Natural killer cell treated with Interleukin-12 subunit alpha and Interleukin-12 subunit beta and Interleukin-15 and Interleukin-18, amount 100 ng/mL, for 72 hours (primary cell): ENCODE results near the gene HMSD. TPM values are rescaled to one million over a fixed set of nuclear protein-coding genes. Genes with fewer than 3 reads are reported as not detected.
A peak's percentile ranks its signal among the peaks of the same experiment; 100 is the strongest.
"Not testable (repeated sequence)": the region's sequence is repeated elsewhere in the genome, so short reads cannot be mapped to it uniquely, and the experiment has no call there.

Experiments used
- ATAC-seq, 2 donors: fragments of 150-1000 bp; cut with Tn5 transposase in 1 of 2; sonication (Bioruptor Pico), chemical (Tn5 transposase) in 1 of 2; 2 replicates each; pipeline ENCODE4 v1.10.0; 2021
- DNase-seq: peaks from one replicate; pipeline ENCODE4 v3.0.0; 2022; ENCODE audit warnings: low spot score
- H3K27ac Mint-ChIP-seq, 2 donors: 1 replicate in 1 of 2; 2 replicates in 1 of 2; pipeline ENCODE4 v1.8.0; 2022; ENCODE audit warnings: mixed read lengths in 2 of 2, mild to moderate bottlenecking in 1 of 2, moderate library complexity in 1 of 2
- H3K27me3 Mint-ChIP-seq, 2 donors: 1 replicate in 1 of 2; 2 replicates in 1 of 2; pipeline ENCODE4 v1.8.0; 2022; ENCODE audit warnings: mixed read lengths in 2 of 2
- H3K36me3 Mint-ChIP-seq: one replicate; pipeline ENCODE4 v1.8.0; 2022; ENCODE audit warnings: mixed read lengths
- H3K4me1 Mint-ChIP-seq, 2 donors: 1 replicate in 1 of 2; 2 replicates in 1 of 2; pipeline ENCODE4 v1.8.0; 2022; ENCODE audit warnings: low read depth in 2 of 2, mixed read lengths in 2 of 2, mild to moderate bottlenecking in 1 of 2
- H3K4me3 Mint-ChIP-seq: one replicate; pipeline ENCODE4 v1.8.0; 2022; ENCODE audit warnings: mixed read lengths
- H3K9me3 Mint-ChIP-seq: 2 replicates; pipeline ENCODE4 v1.8.0; 2022; ENCODE audit warnings: mixed read lengths
- total RNA-seq, 2 donors: library from RNA; stranded (reverse); gene quantifications; one replicate each; pipeline ENCODE4 v1.2.3, GENCODE V29; 2022

HMSD gene
- total RNA-seq, 2 donors from 2014 or later, result 10.3 to 55.4 TPM

- Mint-ChIP-seq H3K27me3 (peaks cover 7 to 14% of the 10 kb centered on the region in 2 donors), H3K27ac (peak overlapping the region in 1 of 2 donors; percentile 10), H3K36me3 (no peaks in the 10 kb centered on the region), H3K4me1 (peaks cover 0 to 7% of the 10 kb centered on the region in 2 donors), H3K9me3 (no peaks in the 10 kb centered on the region), H3K4me3 (no peak overlapping the region)
- ATAC-seq (no peak), DNase-seq (no peak)
Observed at GRCh38 chr18:63930773-63931354, 18.2 kb upstream of the HMSD start.

- Mint-ChIP-seq H3K27me3 (peaks cover 2 to 4% of the 10 kb centered on the region in 2 donors), H3K27ac (peak overlapping the region in 1 of 2 donors; percentile 50), H3K36me3 (no peaks in the 10 kb centered on the region), H3K4me3 (peak overlapping the region; percentile 73), H3K4me1 (peaks cover 0 to 4% of the 10 kb centered on the region in 2 donors), H3K9me3 (no peaks in the 10 kb centered on the region)
- peak; percentile 94 to 97 for ATAC-seq
- peak; percentile 82 for DNase-seq
Observed at GRCh38 chr18:63936156-63936931, 12.8 kb upstream of the HMSD start.

GRCh38 chr18:63936932-63937393 is 12.1 kb upstream of the HMSD start:
- Mint-ChIP-seq H3K36me3 (no peaks in the 10 kb centered on the region), H3K27ac (no peak overlapping the region), H3K27me3 (peaks cover 4 to 9% of the 10 kb centered on the region in 2 donors), H3K4me1 (peaks cover 0 to 4% of the 10 kb centered on the region in 2 donors), H3K4me3 (no peak overlapping the region), H3K9me3 (no peaks in the 10 kb centered on the region)
- ATAC-seq (no peak), DNase-seq (no peak)

GRCh38 chr18:63940008-63940407 is 9.1 kb upstream of the HMSD start:
- Mint-ChIP-seq H3K36me3 (peaks cover 5% of the 10 kb centered on the region), H3K4me3 (no peak overlapping the region), H3K27ac (no peak overlapping the region), H3K27me3 (peaks cover 27 to 28% of the 10 kb centered on the region in 2 donors), H3K9me3 (no peaks in the 10 kb centered on the region), H3K4me1 (peaks cover 0 to 4% of the 10 kb centered on the region in 2 donors)
- no peak for DNase-seq
- no peak for ATAC-seq

GRCh38 chr18:63940543-63941050 is 8.5 kb upstream of the HMSD start:
- not testable (repeated sequence) for H3K9me3 Mint-ChIP-seq, H3K4me1 Mint-ChIP-seq, H3K27ac Mint-ChIP-seq

GRCh38 chr18:63947051-63947790 is 1.9 kb upstream of the HMSD start:
- Mint-ChIP-seq H3K4me3 (peak overlapping the region; percentile 47), H3K9me3 (peaks cover 4% of the 10 kb centered on the region), H3K27ac (peak overlapping the region in 1 of 2 donors; percentile 44), H3K36me3 (peaks cover 12% of the 10 kb centered on the region), H3K27me3 (peaks cover 24 to 33% of the 10 kb centered on the region in 2 donors), H3K4me1 (peaks cover 27 to 32% of the 10 kb centered on the region in 2 donors)
- no peak for DNase-seq
- ATAC-seq, result no peak

More at GRCh38 chr18:63940543-63941050, 8.5 kb upstream of the HMSD start:
- not testable (repeated sequence) for H3K36me3 Mint-ChIP-seq, ATAC-seq, H3K4me3 Mint-ChIP-seq, DNase-seq
- H3K27me3 Mint-ChIP-seq, result peaks cover 27% of the 10 kb centered on the region in 2 donors

GRCh38 chr18:63951302-63951705 is 2.2 kb downstream of the HMSD start:
- Mint-ChIP-seq H3K27ac (peak overlapping the region; percentile 50 to 54), H3K9me3 (peaks cover 4% of the 10 kb centered on the region), H3K4me3 (peak overlapping the region; percentile 72), H3K4me1 (peaks cover 32 to 35% of the 10 kb centered on the region in 2 donors), H3K36me3 (peaks cover 7% of the 10 kb centered on the region), H3K27me3 (peaks cover 8 to 28% of the 10 kb centered on the region in 2 donors)
- peak; percentile 66 to 69 for ATAC-seq
- DNase-seq, result no peak

GRCh38 chr18:63953811-63954210 is 4.7 kb downstream of the HMSD start:
- no peak overlapping the region for H3K4me3 Mint-ChIP-seq
- H3K27me3 Mint-ChIP-seq, result peaks cover 17 to 28% of the 10 kb centered on the region in 2 donors
- no peak for DNase-seq
- H3K9me3 Mint-ChIP-seq, result peaks cover 4% of the 10 kb centered on the region
- H3K27ac Mint-ChIP-seq, result no peak overlapping the region
- peaks cover 7% of the 10 kb centered on the region for H3K36me3 Mint-ChIP-seq
- peaks cover 21 to 32% of the 10 kb centered on the region in 2 donors for H3K4me1 Mint-ChIP-seq
- ATAC-seq, result no peak

GRCh38 chr18:63956755-63957154 is 7.7 kb downstream of the HMSD start:
- peaks cover under 1% of the 10 kb centered on the region for H3K36me3 Mint-ChIP-seq
- H3K4me1 Mint-ChIP-seq, result peaks cover 2 to 17% of the 10 kb centered on the region in 2 donors
- DNase-seq (no peak), ATAC-seq (no peak)
- H3K4me3 Mint-ChIP-seq, result no peak overlapping the region
- H3K27me3 Mint-ChIP-seq, result peaks cover 21 to 26% of the 10 kb centered on the region in 2 donors
- H3K27ac Mint-ChIP-seq, result no peak overlapping the region
- no peaks in the 10 kb centered on the region for H3K9me3 Mint-ChIP-seq

- Mint-ChIP-seq H3K4me1 (peaks cover 0 to 16% of the 10 kb centered on the region in 2 donors), H3K4me3 (no peak overlapping the region), H3K27ac (no peak overlapping the region), H3K9me3 (no peaks in the 10 kb centered on the region), H3K27me3 (peaks cover 19 to 20% of the 10 kb centered on the region in 2 donors), H3K36me3 (no peaks in the 10 kb centered on the region)
- no peak for ATAC-seq
- DNase-seq, result no peak
Observed at GRCh38 chr18:63960891-63961290, 11.8 kb downstream of the HMSD start.

GRCh38 chr18:63961435-63961980 is 12.4 kb downstream of the HMSD start:
- ATAC-seq (no peak), DNase-seq (no peak)
- peaks cover 0 to 16% of the 10 kb centered on the region in 2 donors for H3K4me1 Mint-ChIP-seq
- no peaks in the 10 kb centered on the region for H3K9me3 Mint-ChIP-seq
- H3K36me3 Mint-ChIP-seq, result no peaks in the 10 kb centered on the region
- no peak overlapping the region for H3K27ac Mint-ChIP-seq
- H3K4me3 Mint-ChIP-seq, result no peak overlapping the region
- peaks cover 17% of the 10 kb centered on the region in 2 donors for H3K27me3 Mint-ChIP-seq

GRCh38 chr18:63962137-63962536 is 13.0 kb downstream of the HMSD start:
- Mint-ChIP-seq H3K9me3 (no peaks in the 10 kb centered on the region), H3K27me3 (peaks cover 14 to 15% of the 10 kb centered on the region in 2 donors), H3K4me3 (no peak overlapping the region), H3K36me3 (no peaks in the 10 kb centered on the region), H3K27ac (no peak overlapping the region), H3K4me1 (peaks cover 0 to 13% of the 10 kb centered on the region in 2 donors)
- no peak for ATAC-seq
- DNase-seq, result no peak

- Mint-ChIP-seq H3K4me1 (peaks cover 0 to 19% of the 10 kb centered on the region in 2 donors), H3K4me3 (no peak overlapping the region), H3K27ac (no peak overlapping the region), H3K27me3 (peaks cover 14 to 24% of the 10 kb centered on the region in 2 donors), H3K9me3 (no peaks in the 10 kb centered on the region), H3K36me3 (peaks cover 1% of the 10 kb centered on the region)
- DNase-seq (no peak), ATAC-seq (peak; percentile 60 to 71)
Observed at GRCh38 chr18:63963615-63964256, 14.6 kb downstream of the HMSD start.
